ENCODE measurements around the gene BRSK1.

DNA sequence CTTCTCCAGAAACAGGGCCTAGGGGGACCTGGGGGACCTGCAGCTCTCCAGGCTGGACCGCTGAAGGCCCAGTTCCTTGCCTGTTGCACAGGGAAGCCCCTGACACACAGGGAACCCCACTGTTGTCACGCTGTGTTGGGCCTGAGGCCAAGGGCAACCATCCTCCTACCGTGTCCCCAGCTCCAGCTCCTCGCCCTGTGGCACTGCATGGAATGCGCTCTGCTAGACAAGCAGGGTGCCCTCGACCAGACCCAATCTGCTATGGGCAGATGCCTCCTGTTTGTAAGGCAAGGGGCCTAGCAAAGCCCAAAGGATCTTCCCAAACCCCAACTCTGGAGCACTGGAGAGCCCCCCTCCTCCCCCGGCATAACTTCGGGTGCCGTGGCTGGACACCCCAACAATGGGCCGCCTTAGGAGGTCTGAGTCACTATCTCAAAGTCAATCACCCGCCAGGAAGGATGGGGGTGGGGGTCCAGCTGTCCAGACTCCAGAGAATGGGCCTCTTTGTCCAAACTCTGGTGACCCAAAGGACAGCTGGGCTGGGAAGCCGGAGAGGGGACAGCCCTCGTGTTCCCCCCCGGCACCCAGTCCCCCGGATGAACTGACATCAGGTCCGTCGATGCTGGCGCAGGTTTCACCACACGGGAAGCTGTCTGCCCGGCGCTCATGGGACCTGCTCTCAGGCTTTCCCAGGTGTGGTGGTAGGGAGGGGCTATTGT lies 3.7 kb downstream of the BRSK1 start:
- no peak for TF ChIP-seq TBL1XR1 (IDR thresholded peaks at IDR 0.05; ENCODE audit: borderline replicate concordance, low read length, partially characterized antibody)
- no peak for TF ChIP-seq ELF4 (CRISPR knock-in tag; IDR thresholded peaks at IDR 0.05; ENCODE audit: borderline replicate concordance)
- no peak for TF ChIP-seq ZNF121 (CRISPR knock-in tag; IDR thresholded peaks at IDR 0.05)
- TF ChIP-seq, protein P1, sequence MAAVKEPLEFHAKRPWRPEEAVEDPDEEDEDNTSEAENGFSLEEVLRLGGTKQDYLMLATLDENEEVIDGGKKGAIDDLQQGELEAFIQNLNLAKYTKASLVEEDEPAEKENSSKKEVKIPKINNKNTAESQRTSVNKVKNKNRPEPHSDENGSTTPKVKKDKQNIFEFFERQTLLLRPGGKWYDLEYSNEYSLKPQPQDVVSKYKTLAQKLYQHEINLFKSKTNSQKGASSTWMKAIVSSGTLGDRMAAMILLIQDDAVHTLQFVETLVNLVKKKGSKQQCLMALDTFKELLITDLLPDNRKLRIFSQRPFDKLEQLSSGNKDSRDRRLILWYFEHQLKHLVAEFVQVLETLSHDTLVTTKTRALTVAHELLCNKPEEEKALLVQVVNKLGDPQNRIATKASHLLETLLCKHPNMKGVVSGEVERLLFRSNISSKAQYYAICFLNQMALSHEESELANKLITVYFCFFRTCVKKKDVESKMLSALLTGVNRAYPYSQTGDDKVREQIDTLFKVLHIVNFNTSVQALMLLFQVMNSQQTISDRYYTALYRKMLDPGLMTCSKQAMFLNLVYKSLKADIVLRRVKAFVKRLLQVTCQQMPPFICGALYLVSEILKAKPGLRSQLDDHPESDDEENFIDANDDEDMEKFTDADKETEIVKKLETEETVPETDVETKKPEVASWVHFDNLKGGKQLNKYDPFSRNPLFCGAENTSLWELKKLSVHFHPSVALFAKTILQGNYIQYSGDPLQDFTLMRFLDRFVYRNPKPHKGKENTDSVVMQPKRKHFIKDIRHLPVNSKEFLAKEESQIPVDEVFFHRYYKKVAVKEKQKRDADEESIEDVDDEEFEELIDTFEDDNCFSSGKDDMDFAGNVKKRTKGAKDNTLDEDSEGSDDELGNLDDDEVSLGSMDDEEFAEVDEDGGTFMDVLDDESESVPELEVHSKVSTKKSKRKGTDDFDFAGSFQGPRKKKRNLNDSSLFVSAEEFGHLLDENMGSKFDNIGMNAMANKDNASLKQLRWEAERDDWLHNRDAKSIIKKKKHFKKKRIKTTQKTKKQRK (IDR thresholded peaks at IDR 0.05; ENCODE audit: low read length) = no peak
- no peak for TF ChIP-seq ZFP36 (IDR thresholded peaks at IDR 0.05; ENCODE audit: borderline replicate concordance, low read depth, low read length, partially characterized antibody)
- TF ChIP-seq CREB1 (IDR thresholded peaks at IDR 0.05) = no peak
- no peak for TF ChIP-seq CREB1 (CRISPR knock-in tag; IDR thresholded peaks at IDR 0.05)
- no peak for TF ChIP-seq POLR2A (IDR thresholded peaks at IDR 0.05; ENCODE audit: insufficient read depth in 1 of 2, low read depth in 2 of 2, low read length in 2 of 2)
- TF ChIP-seq, protein P2, sequence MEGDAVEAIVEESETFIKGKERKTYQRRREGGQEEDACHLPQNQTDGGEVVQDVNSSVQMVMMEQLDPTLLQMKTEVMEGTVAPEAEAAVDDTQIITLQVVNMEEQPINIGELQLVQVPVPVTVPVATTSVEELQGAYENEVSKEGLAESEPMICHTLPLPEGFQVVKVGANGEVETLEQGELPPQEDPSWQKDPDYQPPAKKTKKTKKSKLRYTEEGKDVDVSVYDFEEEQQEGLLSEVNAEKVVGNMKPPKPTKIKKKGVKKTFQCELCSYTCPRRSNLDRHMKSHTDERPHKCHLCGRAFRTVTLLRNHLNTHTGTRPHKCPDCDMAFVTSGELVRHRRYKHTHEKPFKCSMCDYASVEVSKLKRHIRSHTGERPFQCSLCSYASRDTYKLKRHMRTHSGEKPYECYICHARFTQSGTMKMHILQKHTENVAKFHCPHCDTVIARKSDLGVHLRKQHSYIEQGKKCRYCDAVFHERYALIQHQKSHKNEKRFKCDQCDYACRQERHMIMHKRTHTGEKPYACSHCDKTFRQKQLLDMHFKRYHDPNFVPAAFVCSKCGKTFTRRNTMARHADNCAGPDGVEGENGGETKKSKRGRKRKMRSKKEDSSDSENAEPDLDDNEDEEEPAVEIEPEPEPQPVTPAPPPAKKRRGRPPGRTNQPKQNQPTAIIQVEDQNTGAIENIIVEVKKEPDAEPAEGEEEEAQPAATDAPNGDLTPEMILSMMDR (CRISPR knock-in tag; IDR thresholded peaks at IDR 0.05) = no peak
- TF ChIP-seq, protein P3, sequence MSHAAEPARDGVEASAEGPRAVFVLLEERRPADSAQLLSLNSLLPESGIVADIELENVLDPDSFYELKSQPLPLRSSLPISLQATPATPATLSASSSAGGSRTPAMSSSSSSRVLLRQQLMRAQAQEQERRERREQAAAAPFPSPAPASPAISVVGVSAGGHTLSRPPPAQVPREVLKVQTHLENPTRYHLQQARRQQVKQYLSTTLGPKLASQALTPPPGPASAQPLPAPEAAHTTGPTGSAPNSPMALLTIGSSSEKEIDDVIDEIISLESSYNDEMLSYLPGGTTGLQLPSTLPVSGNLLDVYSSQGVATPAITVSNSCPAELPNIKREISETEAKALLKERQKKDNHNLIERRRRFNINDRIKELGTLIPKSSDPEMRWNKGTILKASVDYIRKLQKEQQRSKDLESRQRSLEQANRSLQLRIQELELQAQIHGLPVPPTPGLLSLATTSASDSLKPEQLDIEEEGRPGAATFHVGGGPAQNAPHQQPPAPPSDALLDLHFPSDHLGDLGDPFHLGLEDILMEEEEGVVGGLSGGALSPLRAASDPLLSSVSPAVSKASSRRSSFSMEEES (CRISPR knock-in tag; IDR thresholded peaks at IDR 0.05) = no peak
- no peak for TF ChIP-seq MED1 (CRISPR knock-in tag; IDR thresholded peaks at IDR 0.05)
